HL-60 (cell line): Measurements from ENCODE around the gene LIN7C.

Experiments
- DNase-seq, 2 experiments: peaks; one replicate each; pipeline ENCODE4 v3.0.0-alpha.2; 2010 to 2020; ENCODE audit warnings: low read depth in 1 of 2, low spot score in 1 of 2
- H3K27ac ChIP-seq: fragments of 250-450 bp; sonication (Bioruptor Pico); replicated peaks from 2 replicates; pipeline ENCODE4 v1.5.1; 2020; ENCODE audit warnings: mild to moderate bottlenecking, moderate library complexity
- H3K27me3 ChIP-seq: fragments of 250-450 bp; sonication (Bioruptor Pico); 2 replicates; pipeline ENCODE4 v1.5.1; 2021; ENCODE audit warnings: mild to moderate bottlenecking, moderate library complexity; ENCODE audit not compliant: insufficient read depth, poor library complexity, severe bottlenecking
- H3K4me3 ChIP-seq: replicated peaks from 2 replicates; pipeline ENCODE4 v1.5.1; 2011; ENCODE audit warnings: mild to moderate bottlenecking, control low read depth, low read length; ENCODE audit not compliant: insufficient read depth
- CTCF ChIP-seq: IDR thresholded peaks from one replicate; pipeline ENCODE4 v1.5.1; 2011; ENCODE audit warnings: low read length, control low read depth, inconsistent platforms; ENCODE audit not compliant: insufficient read depth
- GABPA ChIP-seq: IDR thresholded peaks from 2 replicates; pipeline ENCODE4 v1.6.1; 2012; ENCODE audit warnings: low read depth
- POLR2AphosphoS5 ChIP-seq: IDR thresholded peaks from 2 replicates; pipeline ENCODE4 v1.6.1; 2012; ENCODE audit warnings: low read depth
- REST ChIP-seq: IDR thresholded peaks from 2 replicates; pipeline ENCODE4 v1.6.1; 2012; ENCODE audit warnings: low read depth; ENCODE audit not compliant: insufficient replicate concordance
- SPI1 ChIP-seq: IDR thresholded peaks from 2 replicates; pipeline ENCODE4 v1.6.1; 2012; ENCODE audit warnings: low read depth, mild to moderate bottlenecking, borderline replicate concordance
- long read RNA-seq: library from polyadenylated mRNA; unstranded; transcript quantifications from one replicate; pipeline ENCODE4 v2.0.0, GENCODE V29; 2020

LIN7C gene
- long read RNA-seq, full-length matches to known transcripts = 44 of 49 reads
- long read RNA-seq, partial matches to known transcripts = 0 of 49 reads
- long read RNA-seq, other reads (novel, unspliced or antisense) = 5 of 49 reads

- DNase-seq = peak; percentile 91 to 96
- Histone ChIP-seq H3K27ac (peak within 1 kb of the TSS; percentile 89), H3K27me3 (no peaks in the 10 kb centered on the region), H3K4me3 (peak within 1 kb of the TSS; percentile 79)
- TF ChIP-seq POLR2AphosphoS5 (peak; percentile 96), GABPA (peak; percentile 73), CTCF (no peak), REST (peak; percentile 72), SPI1 (no peak)
Measured at GRCh38 chr11:27506200-27507182, at the start of gene LIN7C. TSS of gene LIN7C (minus strand) at chr11:27506769. CDS start at chr11:27506752, 17 bp downstream.

GRCh38 chr11:27555264-27555663 is 48.7 kb upstream of the LIN7C start:
- no peak overlapping the region for H3K27ac ChIP-seq

More at GRCh38 chr11:27555264-27555663, 48.7 kb upstream of the LIN7C start:
- no peak for TF ChIP-seq POLR2AphosphoS5
- no peak for TF ChIP-seq SPI1
- no peak for TF ChIP-seq CTCF
- no peak for TF ChIP-seq REST
- TF ChIP-seq GABPA = no peak
- Histone ChIP-seq H3K4me3 (no peak overlapping the region), H3K27me3 (peaks cover 3% of the 10 kb centered on the region)
- DNase-seq = no peak
